AG04450 (cell line): Measurements from ENCODE around the gene RTP1. TPM values are rescaled to one million over a fixed set of nuclear protein-coding genes. Genes with fewer than 3 reads are reported as not detected.

Experiments used
- CTCF ChIA-PET: fragments of 300-600, 350-600 bp; formaldehyde crosslinking; extraction: SDS; loops from one replicate; lab custom pipeline; 2022; ENCODE audit warnings: antibody characterized with exemption, inconsistent platforms; lab: Charles Lee
- POLR2A ChIA-PET: fragments of 350-600 bp; formaldehyde crosslinking; extraction: SDS; loops from one replicate; lab custom pipeline; 2021; ENCODE audit warnings: antibody characterized with exemption, inconsistent platforms; lab: Yijun Ruan, JAX
- DNase-seq: peaks from one replicate; pipeline ENCODE4 v3.0.0-alpha.2; 2011; ENCODE audit warnings: low read depth, low spot score
- H3K27ac ChIP-seq: one replicate; pipeline ENCODE4 v1.5.1; 2012; ENCODE audit warnings: low read depth, low read length, control low read depth
- H3K27me3 ChIP-seq: one replicate; pipeline ENCODE4 v1.6.0; 2012; ENCODE audit warnings: low read length; ENCODE audit not compliant: control insufficient read depth, insufficient read depth
- H3K4me3 ChIP-seq: 2 replicates; pipeline ENCODE4 v1.5.1; 2011; ENCODE audit warnings: mild to moderate bottlenecking, low read depth, low read length, control low read depth
- H3K9me3 ChIP-seq: 2 replicates; pipeline ENCODE4 v1.5.1; 2012; ENCODE audit warnings: low read length; ENCODE audit not compliant: control insufficient read depth, insufficient read depth
- polyA plus RNA-seq: library from polyadenylated mRNA; depleted of rRNA; stranded (reverse); fragments of >200 nt; gene quantifications from 2 replicates; pipeline ENCODE4 v1.2.3, GENCODE V29; 2011
- TF ChIP-seq, protein P1 (sequence below): IDR thresholded peaks from 2 replicates; pipeline ENCODE4 v1.5.1; 2011; ENCODE audit warnings: low read depth, low read length, control low read depth, inconsistent platforms

The RTP1 gene
- polyA plus RNA-seq, 1 experiment = not detected

DNA sequence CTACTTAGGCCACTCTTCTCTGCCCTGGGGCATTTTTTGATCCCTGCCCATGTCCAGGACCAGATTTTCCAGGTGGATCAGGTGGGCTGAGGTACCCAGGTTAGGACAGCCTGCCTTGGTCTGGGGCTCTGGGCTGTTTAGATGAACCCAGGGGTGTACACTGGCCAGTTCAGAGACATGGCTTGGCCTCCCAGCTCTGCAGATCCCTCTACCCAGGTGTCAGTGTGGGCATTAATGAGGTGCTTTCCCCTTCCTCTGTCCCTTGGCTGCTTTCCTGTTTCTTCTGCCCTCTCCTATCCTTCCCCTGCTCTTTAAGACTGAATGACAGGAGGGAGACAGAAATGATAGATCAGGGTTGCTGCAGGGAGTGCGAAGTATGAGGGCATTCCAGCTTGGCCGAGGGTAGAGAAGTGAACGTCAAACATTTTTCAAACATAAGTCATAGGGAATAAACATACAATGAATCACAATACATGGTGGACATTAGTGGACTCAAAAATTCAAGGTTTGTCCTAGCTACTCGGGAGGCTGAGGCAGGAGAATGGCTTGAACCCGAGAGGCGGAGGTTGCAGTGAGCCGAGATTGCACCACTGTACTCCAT, 30.5 kb downstream of the RTP1 start:
- ChIA-PET POLR2A (interaction anchor here (0.6 to 1.0 kb wide), 5 partner anchors 14 to 1244 kb away, joined by 3 to 4 read pairs (median 3); no protein-coding TSS in a partner anchor), CTCF (interaction anchor here (1.1 to 13.5 kb wide), 3 partner anchors 87 to 451 kb away, joined by 3 to 241 read pairs (median 16); no protein-coding TSS in a partner anchor)
- peak; percentile 43 for DNase-seq
- Histone ChIP-seq H3K9me3 (0 out of 2 replicates have a peak, but pooled peaks cover 3% of the 10 kb centered on the region), H3K4me3 (no peak overlapping the region), H3K27ac (no peak overlapping the region), H3K27me3 (no peaks in the 10 kb centered on the region)
- TF ChIP-seq, protein P1, sequence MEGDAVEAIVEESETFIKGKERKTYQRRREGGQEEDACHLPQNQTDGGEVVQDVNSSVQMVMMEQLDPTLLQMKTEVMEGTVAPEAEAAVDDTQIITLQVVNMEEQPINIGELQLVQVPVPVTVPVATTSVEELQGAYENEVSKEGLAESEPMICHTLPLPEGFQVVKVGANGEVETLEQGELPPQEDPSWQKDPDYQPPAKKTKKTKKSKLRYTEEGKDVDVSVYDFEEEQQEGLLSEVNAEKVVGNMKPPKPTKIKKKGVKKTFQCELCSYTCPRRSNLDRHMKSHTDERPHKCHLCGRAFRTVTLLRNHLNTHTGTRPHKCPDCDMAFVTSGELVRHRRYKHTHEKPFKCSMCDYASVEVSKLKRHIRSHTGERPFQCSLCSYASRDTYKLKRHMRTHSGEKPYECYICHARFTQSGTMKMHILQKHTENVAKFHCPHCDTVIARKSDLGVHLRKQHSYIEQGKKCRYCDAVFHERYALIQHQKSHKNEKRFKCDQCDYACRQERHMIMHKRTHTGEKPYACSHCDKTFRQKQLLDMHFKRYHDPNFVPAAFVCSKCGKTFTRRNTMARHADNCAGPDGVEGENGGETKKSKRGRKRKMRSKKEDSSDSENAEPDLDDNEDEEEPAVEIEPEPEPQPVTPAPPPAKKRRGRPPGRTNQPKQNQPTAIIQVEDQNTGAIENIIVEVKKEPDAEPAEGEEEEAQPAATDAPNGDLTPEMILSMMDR = no peak

DNA sequence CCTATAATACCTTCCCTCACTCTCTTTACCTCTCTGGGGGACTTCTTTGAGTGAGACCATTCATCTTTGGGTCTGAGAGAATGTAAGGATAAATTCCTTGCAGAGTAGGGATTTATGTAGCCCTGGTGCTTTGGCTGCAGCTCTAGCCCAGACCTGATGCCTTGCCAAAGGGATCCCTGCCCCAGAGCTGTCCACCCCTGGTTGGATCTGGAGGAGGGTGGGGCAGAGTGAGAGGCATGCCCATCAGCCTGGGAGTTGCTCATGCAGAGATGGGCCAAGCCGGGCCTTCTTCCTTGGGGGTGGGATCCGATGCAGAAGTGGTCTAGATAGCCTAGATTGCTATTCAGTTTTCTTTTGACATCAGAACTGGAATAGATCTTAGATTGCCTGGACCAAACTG, 31.5 kb downstream of the RTP1 start:
- ChIA-PET POLR2A (interaction anchor here (0.6 kb wide), 1 partner anchor 91 kb away, joined by 3 read pairs; no protein-coding TSS in a partner anchor), CTCF (interaction anchor here (0.6 to 2.4 kb wide), 2 partner anchors 13 to 450 kb away, joined by 3 to 16 read pairs; no protein-coding TSS in a partner anchor)
- Histone ChIP-seq H3K27me3 (no peaks in the 10 kb centered on the region), H3K9me3 (0 out of 2 replicates have a peak, but pooled peaks cover 3% of the 10 kb centered on the region), H3K4me3 (no peak overlapping the region), H3K27ac (no peak overlapping the region)
- no peak for DNase-seq
- TF ChIP-seq, protein P1 = no peak

DNA sequence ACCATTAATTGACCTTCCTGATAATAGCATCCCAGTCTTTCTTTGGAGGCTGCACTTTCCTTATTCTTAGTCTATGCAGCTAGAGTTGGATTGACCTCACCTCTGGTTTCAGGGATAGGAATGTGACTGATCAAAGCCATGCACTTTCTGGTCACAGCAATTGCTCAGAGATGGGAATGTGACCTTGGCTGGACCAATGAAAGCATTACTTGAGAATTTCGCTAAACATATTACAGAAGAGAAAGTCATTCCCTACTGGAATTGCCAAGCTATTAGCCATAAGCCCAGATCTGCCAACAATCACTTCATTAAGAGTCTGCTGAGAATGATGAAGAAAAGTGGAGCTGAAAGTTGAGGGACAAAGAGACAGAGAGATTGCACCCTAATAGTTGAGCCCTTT, 32.7 kb downstream of the RTP1 start:
- TF ChIP-seq, protein P1 = no peak
- no peak for DNase-seq
- no peak overlapping the region for H3K4me3 ChIP-seq
- H3K27ac ChIP-seq = no peak overlapping the region
- ChIA-PET CTCF (interaction anchor here (0.6 to 2.7 kb wide), 4 partner anchors 10 to 449 kb away, joined by 3 to 18 read pairs (median 4); no protein-coding TSS in a partner anchor), POLR2A (no interaction called here)
- H3K9me3 ChIP-seq = 0 out of 2 replicates have a peak, but pooled peaks cover 3% of the 10 kb centered on the region
- H3K27me3 ChIP-seq = no peaks in the 10 kb centered on the region

DNA sequence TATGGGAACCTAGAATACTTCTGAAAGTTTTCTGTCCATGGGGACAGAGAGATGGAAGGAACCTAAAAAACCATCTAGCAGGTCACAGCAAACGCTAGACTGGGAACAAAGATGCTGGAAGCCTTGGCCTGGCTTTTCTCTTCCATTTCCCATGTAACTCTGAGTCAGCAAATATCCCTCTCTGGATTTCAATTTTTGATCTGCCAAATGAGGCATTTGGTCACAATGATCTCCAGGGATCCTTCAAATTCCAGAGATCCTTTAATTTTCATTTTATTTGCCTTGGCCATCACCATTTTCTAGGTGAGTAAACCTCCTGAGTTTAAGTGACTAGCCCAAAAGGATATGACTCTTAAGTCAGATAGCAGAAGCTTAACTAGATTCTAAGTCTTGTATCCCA, 39.7 kb downstream of the RTP1 start:
- ChIA-PET POLR2A (no interaction called here), CTCF (interaction anchor here (2.2 kb wide), 1 partner anchor 16 kb away, joined by 7 read pairs; no protein-coding TSS in a partner anchor)
- TF ChIP-seq, protein P1 = no peak
- Histone ChIP-seq H3K9me3 (no peaks in the 10 kb centered on the region; the same call in 1 of the 2 replicates), H3K4me3 (no peak overlapping the region), H3K27ac (no peak overlapping the region), H3K27me3 (no peaks in the 10 kb centered on the region)
- no peak for DNase-seq

DNA sequence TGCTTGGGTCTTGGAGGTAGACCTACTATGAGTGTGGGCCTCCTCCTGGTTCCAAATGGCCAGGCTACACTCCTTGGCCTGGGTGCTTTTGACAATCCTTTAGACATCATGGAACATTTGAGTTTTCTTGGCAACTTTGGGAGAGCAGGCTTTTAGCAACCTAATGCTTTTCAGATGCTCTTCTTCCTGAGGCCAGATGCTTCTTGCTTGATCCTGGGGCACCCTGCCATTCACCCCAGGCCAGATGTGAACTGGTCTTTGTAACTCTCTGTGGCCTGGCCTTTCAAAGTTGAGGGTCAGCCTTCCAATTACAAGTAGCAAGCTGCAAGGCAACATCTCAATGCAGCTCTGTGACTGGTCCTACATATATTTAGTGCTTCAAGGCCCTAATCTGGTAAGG, 40.5 kb downstream of the RTP1 start:
- no peak overlapping the region for H3K27ac ChIP-seq
- no peak overlapping the region for H3K4me3 ChIP-seq
- H3K27me3 ChIP-seq = no peaks in the 10 kb centered on the region
- DNase-seq = no peak
- CTCF ChIA-PET = interaction anchor here (0.5 to 2.2 kb wide), 2 partner anchors 17 to 506 kb away, joined by 7 to 9 read pairs; no protein-coding TSS in a partner anchor
- H3K9me3 ChIP-seq = no peaks in the 10 kb centered on the region; the same call in 1 of the 2 replicates
- TF ChIP-seq, protein P1 = no peak
- POLR2A ChIA-PET = interaction anchor here (0.9 kb wide), 1 partner anchor 26 kb away, joined by 3 read pairs; no protein-coding TSS in a partner anchor
